HG03432 (cell line): ENCODE measurements around the gene PRAMEF20.
"Not testable (repeated sequence)": the region's sequence is repeated elsewhere in the genome, so short reads cannot be mapped to it uniquely, and the experiment has no call there.

Experiments used
- ATAC-seq: cut with Tn5 transposase; IDR thresholded peaks from one replicate; pipeline ENCODE4 v1.9.1; 2021; ENCODE audit warnings: mild to moderate bottlenecking, moderate library complexity; ENCODE audit not compliant: unreplicated experiment

The PRAMEF20 gene

GRCh38 chr1:13410150-13410549, at the start of gene PRAMEF20:
Gene PRAMEF20, plus strand, starts transcription at chr1:13410450. Its CDS starts 5,905 bp downstream, at chr1:13416355.
- not testable (repeated sequence) for ATAC-seq

GRCh38 chr1:13362364-13362763, 47.9 kb upstream of the PRAMEF20 start:
- ATAC-seq: not testable (repeated sequence)

- not testable (repeated sequence) for ATAC-seq
Observed at GRCh38 chr1:13364928-13365327, 45.3 kb upstream of the PRAMEF20 start.

GRCh38 chr1:13366536-13366935, 43.7 kb upstream of the PRAMEF20 start:
- not testable (repeated sequence) for ATAC-seq

- not testable (repeated sequence) for ATAC-seq
Observed at GRCh38 chr1:13368544-13368943, 41.7 kb upstream of the PRAMEF20 start.

GRCh38 chr1:13378983-13379382, 31.3 kb upstream of the PRAMEF20 start:
- not testable (repeated sequence) for ATAC-seq

GRCh38 chr1:13380380-13380779, 29.9 kb upstream of the PRAMEF20 start:
- not testable (repeated sequence) for ATAC-seq

- ATAC-seq: not testable (repeated sequence)
Observed at GRCh38 chr1:13389332-13389731, 20.9 kb upstream of the PRAMEF20 start, which contains the start of gene PRAMEF17. Gene PRAMEF17, plus strand, starts transcription at chr1:13389632. Its CDS starts 26 bp downstream, at chr1:13389658.

GRCh38 chr1:13393004-13393403, 17.2 kb upstream of the PRAMEF20 start:
- ATAC-seq: not testable (repeated sequence)

- ATAC-seq: not testable (repeated sequence)
Observed at GRCh38 chr1:13394761-13395160, 15.5 kb upstream of the PRAMEF20 start.

GRCh38 chr1:13395311-13395710, 14.9 kb upstream of the PRAMEF20 start:
- not testable (repeated sequence) for ATAC-seq

GRCh38 chr1:13407811-13408210, 2.4 kb upstream of the PRAMEF20 start:
- no peak for ATAC-seq

GRCh38 chr1:13430495-13430894, 20.2 kb downstream of the PRAMEF20 start:
- no peak for ATAC-seq

- ATAC-seq: no peak
Observed at GRCh38 chr1:13432251-13432650, 22.0 kb downstream of the PRAMEF20 start.

- ATAC-seq: not testable (repeated sequence)
Observed at GRCh38 chr1:13433694-13434358, 23.6 kb downstream of the PRAMEF20 start.

- ATAC-seq: no peak
Observed at GRCh38 chr1:13435458-13435857, 25.2 kb downstream of the PRAMEF20 start.

GRCh38 chr1:13439104-13439783, 29.0 kb downstream of the PRAMEF20 start:
- ATAC-seq: not testable (repeated sequence)

GRCh38 chr1:13443335-13443979, 33.2 kb downstream of the PRAMEF20 start:
- no peak for ATAC-seq

GRCh38 chr1:13450204-13450603, 40.0 kb downstream of the PRAMEF20 start:
- no peak for ATAC-seq

- ATAC-seq: no peak
Observed at GRCh38 chr1:13451399-13451965, 41.2 kb downstream of the PRAMEF20 start.

- ATAC-seq: no peak
Observed at GRCh38 chr1:13456904-13457532, 46.8 kb downstream of the PRAMEF20 start.
